ENCODE measurements around the gene PEX14.

Gene PEX14

GRCh38 chr1:10592373-10592772 is 117.6 kb downstream of the PEX14 start:
- DNase-seq (ENCODE audit: low read depth in 2 of 2): no peak

GRCh38 chr1:10593750-10594149 is 119.0 kb downstream of the PEX14 start:
- no peak for DNase-seq (ENCODE audit: low read depth in 2 of 2)

GRCh38 chr1:10594595-10595223 is 120.0 kb downstream of the PEX14 start:
- DNase-seq (ENCODE audit: low read depth in 2 of 2): no peak

GRCh38 chr1:10596780-10597179 is 122.0 kb downstream of the PEX14 start:
- DNase-seq (ENCODE audit: low read depth in 2 of 2): no peak

DNA sequence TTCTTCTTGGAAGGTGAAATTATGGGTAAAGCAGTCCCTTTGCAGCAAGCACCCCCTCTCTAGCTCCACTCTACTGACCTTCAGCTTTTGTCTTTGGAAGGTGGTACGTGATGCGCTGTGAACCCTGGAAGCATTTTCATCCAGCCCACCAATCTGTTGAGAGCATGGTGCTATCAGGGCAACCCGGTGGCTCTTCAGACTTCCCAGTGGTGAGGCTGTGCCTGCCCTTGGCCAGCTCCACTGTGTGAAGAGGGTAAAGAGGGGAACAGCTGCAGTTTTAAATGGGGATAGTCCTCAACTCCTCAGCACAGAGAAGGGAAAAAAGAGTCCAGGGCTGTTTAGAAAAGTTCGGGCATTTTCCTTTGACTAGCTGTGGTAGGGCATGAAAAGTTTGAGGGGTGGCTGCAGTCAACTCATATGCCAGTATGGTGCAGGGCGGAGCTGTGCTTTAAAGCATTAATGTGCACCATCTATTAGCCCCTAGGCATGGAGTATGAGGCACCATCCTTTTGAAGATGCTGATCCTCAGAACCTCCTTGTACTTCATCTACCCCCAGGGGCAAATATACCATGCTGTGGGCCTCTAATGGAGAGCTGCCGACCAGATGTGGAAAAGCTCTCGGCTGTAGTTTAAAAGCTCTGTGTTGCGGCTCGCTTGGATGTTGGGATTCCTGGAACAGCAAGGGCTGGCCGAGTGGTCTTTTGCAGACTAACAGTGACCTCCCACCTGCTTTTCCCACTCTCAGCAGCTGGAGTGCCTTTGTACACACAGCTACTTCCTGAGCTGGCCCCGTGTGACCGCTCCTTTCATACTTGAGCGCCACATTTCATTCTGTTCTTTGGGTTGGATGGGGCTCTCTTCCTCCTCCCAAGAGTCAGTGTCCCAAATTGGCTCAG is 123.0 kb downstream of the PEX14 start:
- no peak for DNase-seq (ENCODE audit: low read depth in 2 of 2)

DNA sequence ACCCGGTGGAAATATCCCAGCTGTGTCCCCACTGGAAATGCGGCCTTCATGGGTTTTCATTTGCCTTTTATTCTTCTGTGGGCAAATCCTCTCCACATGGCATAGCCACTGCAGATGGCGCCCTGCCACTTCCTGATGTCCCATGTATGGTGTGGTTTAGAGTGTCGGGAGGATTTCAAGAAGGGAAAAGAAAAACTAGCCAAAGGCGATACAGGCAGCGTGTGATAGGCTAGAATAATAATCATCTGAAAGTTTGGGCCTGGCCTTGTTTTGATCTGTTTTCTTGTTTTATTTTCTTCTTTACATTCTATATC is 123.6 kb downstream of the PEX14 start:
- no peak for DNase-seq (ENCODE audit: low read depth in 2 of 2)

DNA sequence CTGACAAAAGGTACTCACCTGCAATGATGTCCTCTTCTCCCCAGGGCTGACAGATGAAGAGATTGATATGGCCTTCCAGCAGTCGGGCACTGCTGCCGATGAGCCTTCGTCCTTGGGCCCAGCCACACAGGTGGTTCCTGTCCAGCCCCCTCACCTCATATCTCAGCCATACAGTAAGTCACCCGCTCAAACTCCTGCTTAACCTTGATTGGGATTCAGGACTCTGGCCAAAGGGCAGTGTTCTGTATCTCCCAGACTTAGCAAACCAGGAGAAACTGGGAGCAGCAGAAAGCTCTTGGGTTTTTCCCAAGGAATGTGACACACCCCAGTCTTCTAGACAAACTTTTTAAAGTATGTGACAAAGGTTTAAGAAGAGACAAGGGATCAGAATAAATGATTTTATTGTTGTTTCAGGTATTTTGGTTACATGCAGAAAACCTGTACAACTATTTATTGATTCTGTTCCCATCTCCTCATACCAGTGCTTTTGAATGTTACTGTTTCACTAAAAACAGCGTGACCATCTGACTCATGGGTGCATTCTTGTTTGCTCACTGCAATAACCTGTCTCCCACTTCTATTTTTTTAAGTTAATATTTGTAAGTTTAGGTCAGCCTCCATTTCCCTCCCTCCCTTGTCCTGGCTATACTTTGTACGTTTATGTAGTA is 124.6 kb downstream of the PEX14 start:
- no peak for DNase-seq (ENCODE audit: low read depth in 2 of 2)

GRCh38 chr1:10601342-10602070 is 126.8 kb downstream of the PEX14 start:
- DNase-seq (ENCODE audit: low read depth in 2 of 2): no peak

GRCh38 chr1:10602936-10603335 is 128.2 kb downstream of the PEX14 start:
- no peak for DNase-seq (ENCODE audit: low read depth in 2 of 2)

DNA sequence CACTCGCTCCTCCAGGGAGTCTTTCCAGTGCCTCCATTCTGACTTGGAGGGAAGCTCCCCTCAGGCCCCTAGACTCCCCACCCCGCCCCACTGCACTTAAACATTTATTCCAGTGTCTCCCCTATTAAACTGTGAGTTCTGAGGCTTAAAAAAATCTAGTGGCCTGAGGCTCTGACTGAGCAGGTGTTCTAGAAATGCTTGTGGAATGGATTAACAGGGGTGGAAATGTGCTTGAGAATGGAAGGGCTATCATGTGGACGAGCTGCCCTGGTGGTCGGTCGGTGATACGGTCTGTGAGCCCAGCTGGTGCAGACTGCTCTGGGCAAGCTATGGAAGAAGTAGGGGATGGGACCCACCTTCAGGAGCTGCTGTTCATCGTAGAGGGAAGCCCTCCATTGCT is 130.2 kb downstream of the PEX14 start:
- no peak for DNase-seq (ENCODE audit: low read depth in 2 of 2)

DNA sequence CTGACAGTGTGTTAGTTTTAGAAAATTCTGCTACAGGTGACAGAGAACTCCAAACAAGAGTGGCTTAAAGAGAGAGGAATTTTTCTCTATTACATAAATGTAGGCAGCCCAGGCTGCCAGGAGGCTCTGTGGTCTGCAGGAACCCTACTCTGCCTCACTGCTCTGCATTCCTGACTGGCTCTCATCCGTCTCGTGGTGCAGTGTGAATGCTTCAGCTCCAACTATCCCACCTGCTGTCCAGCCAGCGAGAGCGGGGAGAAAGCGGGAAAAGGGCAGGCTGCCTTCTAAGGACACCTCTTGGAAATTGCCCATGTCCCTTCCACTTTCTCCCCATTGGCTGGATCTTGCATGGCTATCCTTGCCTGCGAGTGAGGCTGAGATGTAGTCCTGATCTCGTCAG is 131.3 kb downstream of the PEX14 start:
- DNase-seq (ENCODE audit: low read depth in 2 of 2): no peak

DNA sequence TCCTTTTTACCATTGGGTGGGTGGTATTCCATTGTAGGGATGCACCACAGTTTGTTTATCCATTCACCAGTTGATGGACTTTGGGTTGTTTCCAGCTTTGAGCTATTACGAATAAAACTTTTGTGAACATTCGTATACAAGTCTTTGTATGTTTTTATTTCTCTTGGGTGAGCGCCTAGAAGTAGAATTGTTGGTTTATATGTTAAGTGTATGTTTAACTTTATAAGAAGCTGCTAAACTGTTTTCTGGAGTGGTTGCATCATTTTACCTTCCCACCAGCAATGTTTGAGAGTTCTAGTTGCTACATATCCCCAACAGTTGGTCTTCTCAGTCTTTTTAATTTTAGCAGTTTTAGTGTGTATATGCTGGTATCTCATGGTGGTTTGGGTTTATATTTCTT is 132.5 kb downstream of the PEX14 start:
- DNase-seq (ENCODE audit: low read depth in 2 of 2): no peak

DNA sequence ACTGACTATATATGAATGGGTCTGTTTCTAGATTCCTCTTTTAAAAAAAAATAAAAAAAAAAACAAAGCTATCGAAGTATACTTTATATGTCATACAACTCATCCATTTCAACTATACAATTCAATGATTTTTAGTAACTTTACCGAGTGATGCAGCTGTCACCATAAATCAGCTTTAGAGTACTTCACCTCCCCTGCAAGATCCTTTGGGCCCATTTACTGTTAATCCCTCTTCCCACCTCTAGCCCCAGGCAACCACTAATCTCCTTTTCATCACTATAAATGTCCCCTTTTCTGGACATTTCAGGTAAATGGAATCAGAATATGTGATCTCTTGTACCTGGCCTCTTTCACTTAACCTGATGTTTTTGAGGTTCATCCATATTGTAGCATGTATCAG is 133.9 kb downstream of the PEX14 start:
- no peak for DNase-seq (ENCODE audit: low read depth in 2 of 2)

DNA sequence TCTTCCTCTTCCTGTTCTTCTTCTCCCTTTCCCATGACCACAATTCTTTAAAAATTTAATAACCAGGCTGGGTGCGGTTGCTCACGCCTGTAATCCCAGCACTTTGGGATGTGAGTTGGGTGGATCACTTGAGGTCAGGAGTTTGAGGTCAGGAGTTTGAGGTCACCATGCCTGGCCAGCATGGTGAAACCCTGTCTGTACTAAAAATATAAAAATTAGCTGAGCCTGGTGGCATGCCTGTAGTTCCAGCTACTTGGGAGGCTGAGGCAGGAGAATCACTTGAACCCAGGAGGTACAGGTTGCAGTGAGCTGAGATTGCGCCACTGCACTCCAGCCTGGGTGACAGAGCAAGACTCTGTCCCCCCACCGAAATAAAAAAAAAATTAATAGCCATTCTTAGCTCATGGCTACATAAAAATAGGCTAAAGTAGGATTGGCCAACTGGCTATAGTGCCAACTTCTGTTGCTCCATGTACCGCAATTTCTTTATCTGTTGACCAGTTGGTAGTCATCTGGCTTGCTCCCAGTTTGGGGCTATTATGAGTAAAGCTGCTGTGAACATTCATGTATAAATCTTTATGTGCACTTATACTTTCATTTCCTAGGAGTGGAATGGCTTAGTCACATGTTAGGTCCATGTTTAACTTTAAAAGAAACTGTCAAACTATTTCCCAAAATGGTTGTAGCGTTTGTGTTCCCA is 136.3 kb downstream of the PEX14 start:
- DNase-seq (ENCODE audit: low read depth in 2 of 2): no peak

GRCh38 chr1:10612436-10613160 is 137.8 kb downstream of the PEX14 start:
- no peak for DNase-seq (ENCODE audit: low read depth in 2 of 2)

GRCh38 chr1:10613340-10613739 is 138.6 kb downstream of the PEX14 start:
- DNase-seq (ENCODE audit: low read depth in 2 of 2): no peak

DNA sequence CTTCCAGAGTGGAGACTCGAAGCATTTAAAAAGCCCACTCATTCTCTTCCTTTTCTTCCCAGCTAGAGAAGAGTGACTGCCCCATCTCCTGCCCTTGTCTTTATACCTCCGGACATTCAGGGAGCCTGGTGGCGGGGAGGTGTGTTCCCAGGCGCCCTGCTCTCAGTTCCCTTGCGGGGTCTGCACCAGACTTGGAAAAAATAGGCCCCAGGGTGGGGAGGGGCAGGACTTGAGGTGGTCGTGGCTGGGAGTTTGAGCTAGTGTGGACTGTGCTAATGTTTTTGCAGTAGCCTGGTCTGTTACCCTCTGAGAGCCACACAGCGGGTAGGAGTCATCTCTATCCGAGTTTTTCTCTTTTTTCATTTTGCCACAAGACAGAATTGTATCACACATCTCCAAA is 139.1 kb downstream of the PEX14 start:
- no peak for DNase-seq (ENCODE audit: low read depth in 2 of 2)

- DNase-seq (ENCODE audit: low read depth in 2 of 2): no peak
These were observed 139.9 kb downstream of the PEX14 start for GRCh38 chr1:10614377-10615225.

GRCh38 chr1:10615332-10615731 is 140.6 kb downstream of the PEX14 start:
- DNase-seq (ENCODE audit: low read depth in 2 of 2): no peak
